ENCODE measurements around the gene ALDH3B2. TPM values are rescaled to one million over a fixed set of nuclear protein-coding genes. Genes with fewer than 3 reads are reported as not detected.

The ALDH3B2 gene
- total RNA-seq, 1 experiment from 2014 or later, result not detected

DNA sequence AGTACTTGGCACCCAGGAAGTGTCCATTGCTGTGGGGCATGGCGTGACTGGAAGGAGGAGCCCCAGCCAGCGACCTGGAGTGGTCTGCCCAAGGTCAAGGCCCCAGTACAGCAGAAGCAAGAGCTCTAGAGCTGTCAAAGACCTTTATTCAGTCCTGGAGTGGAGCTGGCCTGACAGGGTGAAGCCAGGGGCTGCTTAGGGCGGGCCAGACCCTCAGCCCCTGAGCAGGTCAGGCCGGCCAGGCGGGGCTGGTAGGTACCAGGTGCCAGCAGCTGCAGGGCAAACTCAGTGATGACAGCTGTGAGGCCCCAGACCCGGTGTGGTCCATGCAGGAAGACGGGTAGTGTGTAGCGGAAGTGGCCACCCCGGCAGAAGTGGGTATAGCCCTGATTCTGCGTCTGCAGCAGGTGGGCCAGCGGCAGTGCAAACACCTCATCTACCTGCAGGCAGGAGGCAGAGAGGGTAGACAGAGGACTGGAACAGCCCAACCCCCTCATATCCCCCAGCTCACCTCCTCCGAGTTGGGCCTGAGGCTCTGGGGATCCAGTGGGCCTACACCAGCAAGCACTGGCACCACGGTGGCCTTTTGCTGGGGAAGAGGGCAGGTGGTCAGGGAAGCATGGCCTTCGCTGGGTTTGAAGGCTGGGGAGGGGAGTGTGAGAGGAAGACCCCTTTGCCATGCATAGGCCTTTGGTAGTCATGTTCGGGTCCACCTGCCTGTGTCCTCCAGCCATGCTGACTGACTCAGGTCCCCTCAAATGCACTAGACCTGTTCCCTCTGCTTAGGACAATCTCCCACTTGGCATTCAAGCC is 46.4 kb downstream of the ALDH3B2 start:
- Histone ChIP-seq H3K36me3 (ENCODE audit: control insufficient read depth, insufficient read depth, low read length) (no peaks in the 10 kb centered on the region), H3K27ac (ENCODE audit: low read length) (no peak overlapping the region), H3K4me1 (ENCODE audit: control insufficient read depth, insufficient read depth, low read length) (peaks cover 13% of the 10 kb centered on the region; the same call in 1 of the 2 replicates), H3K4me3 (ENCODE audit: low read depth in 2 of 2, low read length in 2 of 2) (no peak overlapping the region), H3K9me3 (ENCODE audit: control insufficient read depth, insufficient read depth, low read depth, low read length) (no peaks in the 10 kb centered on the region), H3K27me3 (ENCODE audit: control insufficient read depth, insufficient read depth, low read length) (no peaks in the 10 kb centered on the region)
- intact Hi-C loops (cut with micrococcal nuclease; ENCODE audit: unreplicated experiment) (no loop called here), in situ Hi-C loops (cut with HindIII; ENCODE audit: low pct_unique_long_range_greater_than_20kb, low sequenced_read_pairs) (no loop called here)
- no peak for ATAC-seq
- TF ChIP-seq, protein P1, sequence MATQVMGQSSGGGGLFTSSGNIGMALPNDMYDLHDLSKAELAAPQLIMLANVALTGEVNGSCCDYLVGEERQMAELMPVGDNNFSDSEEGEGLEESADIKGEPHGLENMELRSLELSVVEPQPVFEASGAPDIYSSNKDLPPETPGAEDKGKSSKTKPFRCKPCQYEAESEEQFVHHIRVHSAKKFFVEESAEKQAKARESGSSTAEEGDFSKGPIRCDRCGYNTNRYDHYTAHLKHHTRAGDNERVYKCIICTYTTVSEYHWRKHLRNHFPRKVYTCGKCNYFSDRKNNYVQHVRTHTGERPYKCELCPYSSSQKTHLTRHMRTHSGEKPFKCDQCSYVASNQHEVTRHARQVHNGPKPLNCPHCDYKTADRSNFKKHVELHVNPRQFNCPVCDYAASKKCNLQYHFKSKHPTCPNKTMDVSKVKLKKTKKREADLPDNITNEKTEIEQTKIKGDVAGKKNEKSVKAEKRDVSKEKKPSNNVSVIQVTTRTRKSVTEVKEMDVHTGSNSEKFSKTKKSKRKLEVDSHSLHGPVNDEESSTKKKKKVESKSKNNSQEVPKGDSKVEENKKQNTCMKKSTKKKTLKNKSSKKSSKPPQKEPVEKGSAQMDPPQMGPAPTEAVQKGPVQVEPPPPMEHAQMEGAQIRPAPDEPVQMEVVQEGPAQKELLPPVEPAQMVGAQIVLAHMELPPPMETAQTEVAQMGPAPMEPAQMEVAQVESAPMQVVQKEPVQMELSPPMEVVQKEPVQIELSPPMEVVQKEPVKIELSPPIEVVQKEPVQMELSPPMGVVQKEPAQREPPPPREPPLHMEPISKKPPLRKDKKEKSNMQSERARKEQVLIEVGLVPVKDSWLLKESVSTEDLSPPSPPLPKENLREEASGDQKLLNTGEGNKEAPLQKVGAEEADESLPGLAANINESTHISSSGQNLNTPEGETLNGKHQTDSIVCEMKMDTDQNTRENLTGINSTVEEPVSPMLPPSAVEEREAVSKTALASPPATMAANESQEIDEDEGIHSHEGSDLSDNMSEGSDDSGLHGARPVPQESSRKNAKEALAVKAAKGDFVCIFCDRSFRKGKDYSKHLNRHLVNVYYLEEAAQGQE (IDR thresholded peaks at IDR 0.05; ENCODE audit: insufficient read depth in 1 of 2, low read depth in 2 of 2, low read length in 1 of 2), result no peak
- TF ChIP-seq, protein P2, sequence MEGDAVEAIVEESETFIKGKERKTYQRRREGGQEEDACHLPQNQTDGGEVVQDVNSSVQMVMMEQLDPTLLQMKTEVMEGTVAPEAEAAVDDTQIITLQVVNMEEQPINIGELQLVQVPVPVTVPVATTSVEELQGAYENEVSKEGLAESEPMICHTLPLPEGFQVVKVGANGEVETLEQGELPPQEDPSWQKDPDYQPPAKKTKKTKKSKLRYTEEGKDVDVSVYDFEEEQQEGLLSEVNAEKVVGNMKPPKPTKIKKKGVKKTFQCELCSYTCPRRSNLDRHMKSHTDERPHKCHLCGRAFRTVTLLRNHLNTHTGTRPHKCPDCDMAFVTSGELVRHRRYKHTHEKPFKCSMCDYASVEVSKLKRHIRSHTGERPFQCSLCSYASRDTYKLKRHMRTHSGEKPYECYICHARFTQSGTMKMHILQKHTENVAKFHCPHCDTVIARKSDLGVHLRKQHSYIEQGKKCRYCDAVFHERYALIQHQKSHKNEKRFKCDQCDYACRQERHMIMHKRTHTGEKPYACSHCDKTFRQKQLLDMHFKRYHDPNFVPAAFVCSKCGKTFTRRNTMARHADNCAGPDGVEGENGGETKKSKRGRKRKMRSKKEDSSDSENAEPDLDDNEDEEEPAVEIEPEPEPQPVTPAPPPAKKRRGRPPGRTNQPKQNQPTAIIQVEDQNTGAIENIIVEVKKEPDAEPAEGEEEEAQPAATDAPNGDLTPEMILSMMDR (IDR thresholded peaks at IDR 0.05), result no peak
- TF ChIP-seq SIN3A (IDR thresholded peaks at IDR 0.05; ENCODE audit: borderline replicate concordance, insufficient read depth, low read depth, low read length) (no peak), POLR2AphosphoS5 (IDR thresholded peaks at IDR 0.05; ENCODE audit: low read depth, low read length) (no peak), TCF7L2 (IDR thresholded peaks at IDR 0.05; ENCODE audit: low read depth, low read length) (no peak)
- no TSS peak for BruUV-seq (replicated peaks)
- DNase-seq (ENCODE audit: low read depth, low spot score), result no peak
- CTCF ChIA-PET, result interaction anchor here (0.6 to 3.8 kb wide), 5 partner anchors 10 to 460 kb away, joined by 3 to 23 read pairs (median 3); no protein-coding TSS in a partner anchor
- POLR2A ChIA-PET, result no interaction called here

GRCh38 chr11:67627441-67627811 is 47.0 kb downstream of the ALDH3B2 start:
- Histone ChIP-seq H3K36me3 (ENCODE audit: control insufficient read depth, insufficient read depth, low read length) (no peaks in the 10 kb centered on the region), H3K4me1 (ENCODE audit: control insufficient read depth, insufficient read depth, low read length) (peaks cover 10% of the 10 kb centered on the region; the same call in 1 of the 2 replicates), H3K27ac (ENCODE audit: low read length) (no peak overlapping the region), H3K27me3 (ENCODE audit: control insufficient read depth, insufficient read depth, low read length) (no peaks in the 10 kb centered on the region), H3K9me3 (ENCODE audit: control insufficient read depth, insufficient read depth, low read depth, low read length) (no peaks in the 10 kb centered on the region), H3K4me3 (ENCODE audit: low read depth in 2 of 2, low read length in 2 of 2) (no peak overlapping the region)
- in situ Hi-C loops (cut with HindIII; ENCODE audit: low pct_unique_long_range_greater_than_20kb, low sequenced_read_pairs), result no loop called here
- CTCF ChIA-PET, result interaction anchor here (1.4 to 3.8 kb wide), 2 partner anchors 13 to 33 kb away, joined by 5 to 23 read pairs; no protein-coding TSS in a partner anchor
- POLR2A ChIA-PET, result no interaction called here
- BruUV-seq (replicated peaks), result no TSS peak
- TF ChIP-seq, protein P1 (IDR thresholded peaks at IDR 0.05; ENCODE audit: insufficient read depth in 1 of 2, low read depth in 2 of 2, low read length in 1 of 2), result no peak
- TF ChIP-seq SIN3A (IDR thresholded peaks at IDR 0.05; ENCODE audit: borderline replicate concordance, insufficient read depth, low read depth, low read length), result no peak
- ATAC-seq, result no peak
- intact Hi-C loops (cut with micrococcal nuclease; ENCODE audit: unreplicated experiment), result no loop called here
- no peak for DNase-seq (ENCODE audit: low read depth, low spot score)

All from Panc1 (cell line).